Mammary epithelial cell (primary cell): ENCODE measurements around the gene SLC35G3.
"Not testable (repeated sequence)": the region's sequence is repeated elsewhere in the genome, so short reads cannot be mapped to it uniquely, and the experiment has no call there.

ENCODE experiments used
- EZH2 ChIP-seq: IDR thresholded peaks from 2 replicates; pipeline ENCODE4 v1.6.1; 2012; ENCODE audit warnings: low read length, inconsistent platforms, borderline replicate concordance
- TF ChIP-seq, protein P1 (sequence below), 2 donors: IDR thresholded peaks in 1 of 2; conservative IDR thresholded peaks in 1 of 2; 2 replicates each; pipeline ENCODE4 v1.5.1; 2011 to 2012; ENCODE audit warnings: inconsistent platforms in 2 of 2, low read length in 2 of 2, mild to moderate bottlenecking in 2 of 2, control low read depth in 1 of 2, low read depth in 1 of 2; ENCODE audit not compliant: insufficient read depth in 1 of 2; ENCODE audit errors: extremely low read depth in 1 of 2

DNA sequence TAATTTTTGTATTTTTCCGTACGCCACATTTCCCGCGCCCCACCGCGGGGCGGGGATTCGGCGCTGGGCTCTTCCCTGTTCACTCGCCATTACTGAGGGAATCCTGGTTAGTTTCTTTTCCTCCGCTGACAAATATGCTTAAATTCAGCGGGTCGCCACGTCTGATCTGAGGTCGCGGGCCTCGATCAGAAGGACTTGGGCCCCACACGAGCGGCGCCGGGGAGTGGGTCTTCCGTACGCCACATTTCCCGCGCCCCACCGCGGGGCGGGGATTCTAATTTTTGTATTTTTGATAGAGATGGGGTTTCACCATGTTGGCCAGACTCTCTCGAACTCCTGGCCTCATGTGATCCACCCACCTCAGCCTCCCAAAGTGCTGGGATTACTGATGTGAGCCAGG is 43.1 kb downstream of the SLC35G3 start:
- TF ChIP-seq, protein P1, sequence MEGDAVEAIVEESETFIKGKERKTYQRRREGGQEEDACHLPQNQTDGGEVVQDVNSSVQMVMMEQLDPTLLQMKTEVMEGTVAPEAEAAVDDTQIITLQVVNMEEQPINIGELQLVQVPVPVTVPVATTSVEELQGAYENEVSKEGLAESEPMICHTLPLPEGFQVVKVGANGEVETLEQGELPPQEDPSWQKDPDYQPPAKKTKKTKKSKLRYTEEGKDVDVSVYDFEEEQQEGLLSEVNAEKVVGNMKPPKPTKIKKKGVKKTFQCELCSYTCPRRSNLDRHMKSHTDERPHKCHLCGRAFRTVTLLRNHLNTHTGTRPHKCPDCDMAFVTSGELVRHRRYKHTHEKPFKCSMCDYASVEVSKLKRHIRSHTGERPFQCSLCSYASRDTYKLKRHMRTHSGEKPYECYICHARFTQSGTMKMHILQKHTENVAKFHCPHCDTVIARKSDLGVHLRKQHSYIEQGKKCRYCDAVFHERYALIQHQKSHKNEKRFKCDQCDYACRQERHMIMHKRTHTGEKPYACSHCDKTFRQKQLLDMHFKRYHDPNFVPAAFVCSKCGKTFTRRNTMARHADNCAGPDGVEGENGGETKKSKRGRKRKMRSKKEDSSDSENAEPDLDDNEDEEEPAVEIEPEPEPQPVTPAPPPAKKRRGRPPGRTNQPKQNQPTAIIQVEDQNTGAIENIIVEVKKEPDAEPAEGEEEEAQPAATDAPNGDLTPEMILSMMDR (conservative IDR thresholded peaks at IDR 0.05 in 1 of 2, IDR thresholded peaks at IDR 0.05 in 1 of 2; ENCODE audit: extremely low read depth in 1 of 2, insufficient read depth in 1 of 2, low read depth in 1 of 2, low read length in 2 of 2): not testable (repeated sequence)
- TF ChIP-seq EZH2: not testable (repeated sequence)
